Measurements from ENCODE around the gene DENND5B.
"Not testable (repeated sequence)": the region's sequence is repeated elsewhere in the genome, so short reads cannot be mapped to it uniquely, and the experiment has no call there.

The DENND5B gene

DNA sequence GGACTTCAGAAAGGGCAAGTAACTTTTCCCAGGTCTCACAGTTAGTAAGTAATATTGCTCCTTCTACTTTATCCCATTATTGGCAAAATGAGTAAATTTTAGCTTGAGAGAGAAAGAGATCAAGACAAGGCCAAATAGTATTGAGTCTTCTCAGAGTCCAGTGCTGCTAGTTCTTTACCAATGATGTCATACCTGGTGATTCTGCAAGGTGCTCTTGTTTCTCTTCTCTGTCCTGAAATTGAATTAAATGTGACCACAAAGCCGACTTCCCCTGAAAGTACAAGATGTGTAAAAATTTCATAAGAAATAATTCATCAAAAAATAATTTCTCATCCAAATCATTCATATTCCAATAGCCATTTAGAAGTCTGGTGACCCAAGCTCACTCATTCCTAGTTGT, 167.5 kb downstream of the DENND5B start:
- Histone ChIP-seq H3K9me3 (ENCODE audit: control insufficient read depth, low read length) (no peaks in the 10 kb centered on the region), H3K36me3 (ENCODE audit: control insufficient read depth, insufficient read depth, low read length) (no peaks in the 10 kb centered on the region), H3K9ac (ENCODE audit: low read length) (no peak overlapping the region), H3K4me1 (ENCODE audit: control insufficient read depth, insufficient read depth, low read length) (no peaks in the 10 kb centered on the region), H3K4me3 (ENCODE audit: low read length) (no peak overlapping the region), H3K27me3 (ENCODE audit: control insufficient read depth, insufficient read depth, low read length) (no peaks in the 10 kb centered on the region)

DNA sequence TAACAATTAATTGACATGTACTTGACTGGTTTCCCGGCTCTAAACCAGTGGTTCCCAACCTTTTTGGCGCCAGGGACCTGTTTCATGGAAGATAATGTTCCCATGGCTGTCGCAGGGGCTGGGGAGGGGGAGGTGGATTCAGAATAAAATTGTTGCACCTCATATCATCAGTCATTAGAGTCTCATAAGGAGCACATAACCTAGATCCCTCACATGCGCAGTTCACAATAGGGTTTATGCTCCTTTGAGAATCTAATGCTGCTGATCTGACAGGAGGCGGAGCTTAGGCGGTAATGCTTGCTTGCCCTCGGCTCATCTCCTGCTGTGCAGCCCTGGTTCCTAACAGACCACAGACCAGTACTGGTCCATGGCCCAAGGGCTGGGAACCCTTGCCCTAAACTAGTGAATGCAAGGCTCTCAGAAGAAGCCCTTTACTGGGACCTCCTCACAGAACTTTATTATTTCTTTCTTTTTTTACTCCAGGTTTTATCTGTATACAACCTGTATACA, 178.6 kb downstream of the DENND5B start:
- Histone ChIP-seq H3K4me3 (ENCODE audit: low read length) (no peak overlapping the region), H3K9ac (ENCODE audit: low read length) (no peak overlapping the region), H3K27me3 (ENCODE audit: control insufficient read depth, insufficient read depth, low read length) (no peaks in the 10 kb centered on the region), H3K36me3 (ENCODE audit: control insufficient read depth, insufficient read depth, low read length) (no peaks in the 10 kb centered on the region), H3K4me1 (ENCODE audit: control insufficient read depth, insufficient read depth, low read length) (no peaks in the 10 kb centered on the region), H3K9me3 (ENCODE audit: control insufficient read depth, low read length) (no peaks in the 10 kb centered on the region)

DNA sequence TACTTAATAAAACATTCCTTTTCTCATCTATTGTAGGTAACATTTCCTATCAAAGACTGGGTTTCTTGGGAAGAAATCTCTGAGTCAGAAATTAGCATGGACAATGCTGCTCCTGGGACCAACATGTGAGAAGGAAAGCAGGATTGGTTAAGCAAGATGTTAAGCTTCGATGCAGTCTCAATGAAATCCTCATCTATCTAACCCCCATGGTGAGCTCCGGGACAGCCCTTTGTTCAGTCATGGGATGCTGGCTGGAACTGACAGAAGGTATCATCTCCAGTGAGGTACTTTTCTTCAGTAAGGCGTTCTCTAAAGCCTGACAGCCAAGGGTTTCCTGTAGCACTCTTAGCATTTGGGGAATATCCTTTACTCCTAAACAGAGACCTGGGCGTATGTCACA, 182.2 kb downstream of the DENND5B start:
- Histone ChIP-seq H3K4me1 (ENCODE audit: control insufficient read depth, insufficient read depth, low read length) (no peaks in the 10 kb centered on the region), H3K9ac (ENCODE audit: low read length) (no peak overlapping the region), H3K36me3 (ENCODE audit: control insufficient read depth, insufficient read depth, low read length) (no peaks in the 10 kb centered on the region), H3K9me3 (ENCODE audit: control insufficient read depth, low read length) (no peaks in the 10 kb centered on the region), H3K27me3 (ENCODE audit: control insufficient read depth, insufficient read depth, low read length) (no peaks in the 10 kb centered on the region), H3K4me3 (ENCODE audit: low read length) (no peak overlapping the region)

GRCh38 chr12:31407562-31407961, 183.4 kb downstream of the DENND5B start:
- Histone ChIP-seq H3K9ac (ENCODE audit: low read length) (no peak overlapping the region), H3K4me1 (ENCODE audit: control insufficient read depth, insufficient read depth, low read length) (no peaks in the 10 kb centered on the region), H3K27me3 (ENCODE audit: control insufficient read depth, insufficient read depth, low read length) (no peaks in the 10 kb centered on the region), H3K9me3 (ENCODE audit: control insufficient read depth, low read length) (no peaks in the 10 kb centered on the region), H3K4me3 (ENCODE audit: low read length) (no peak overlapping the region), H3K36me3 (ENCODE audit: control insufficient read depth, insufficient read depth, low read length) (no peaks in the 10 kb centered on the region)

GRCh38 chr12:31406345-31406744, 184.6 kb downstream of the DENND5B start:
- no peak overlapping the region for H3K9ac ChIP-seq (ENCODE audit: low read length)
- H3K4me1 ChIP-seq (ENCODE audit: control insufficient read depth, insufficient read depth, low read length), result no peaks in the 10 kb centered on the region
- no peaks in the 10 kb centered on the region for H3K9me3 ChIP-seq (ENCODE audit: control insufficient read depth, low read length)
- no peak overlapping the region for H3K4me3 ChIP-seq (ENCODE audit: low read length)
- H3K27me3 ChIP-seq (ENCODE audit: control insufficient read depth, insufficient read depth, low read length), result no peaks in the 10 kb centered on the region
- no peaks in the 10 kb centered on the region for H3K36me3 ChIP-seq (ENCODE audit: control insufficient read depth, insufficient read depth, low read length)

DNA sequence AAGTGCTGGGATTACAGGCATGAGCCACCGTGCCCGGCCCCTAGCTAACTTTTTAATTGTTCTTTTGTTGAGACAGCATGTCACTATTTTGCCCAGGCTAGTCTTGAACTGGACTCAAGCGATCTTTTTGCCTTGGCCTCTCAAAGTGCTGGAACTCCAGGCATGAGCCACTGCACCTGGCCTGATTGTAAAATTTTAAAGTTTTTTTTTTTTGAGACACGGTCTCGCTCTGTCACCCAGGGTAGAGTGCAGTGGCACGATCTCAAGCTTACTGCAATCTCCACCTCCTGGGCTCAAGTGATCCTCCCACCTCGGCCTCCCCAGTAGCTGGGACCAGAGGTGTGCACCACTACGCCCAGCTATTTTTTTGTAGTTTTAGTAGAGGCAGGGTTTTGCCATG, 185.9 kb downstream of the DENND5B start:
- Histone ChIP-seq H3K36me3 (ENCODE audit: control insufficient read depth, insufficient read depth, low read length) (no peaks in the 10 kb centered on the region), H3K4me1 (ENCODE audit: control insufficient read depth, insufficient read depth, low read length) (no peaks in the 10 kb centered on the region), H3K9ac (ENCODE audit: low read length) (no peak overlapping the region), H3K4me3 (ENCODE audit: low read length) (no peak overlapping the region), H3K9me3 (ENCODE audit: control insufficient read depth, low read length) (no peaks in the 10 kb centered on the region), H3K27me3 (ENCODE audit: control insufficient read depth, insufficient read depth, low read length) (no peaks in the 10 kb centered on the region)

DNA sequence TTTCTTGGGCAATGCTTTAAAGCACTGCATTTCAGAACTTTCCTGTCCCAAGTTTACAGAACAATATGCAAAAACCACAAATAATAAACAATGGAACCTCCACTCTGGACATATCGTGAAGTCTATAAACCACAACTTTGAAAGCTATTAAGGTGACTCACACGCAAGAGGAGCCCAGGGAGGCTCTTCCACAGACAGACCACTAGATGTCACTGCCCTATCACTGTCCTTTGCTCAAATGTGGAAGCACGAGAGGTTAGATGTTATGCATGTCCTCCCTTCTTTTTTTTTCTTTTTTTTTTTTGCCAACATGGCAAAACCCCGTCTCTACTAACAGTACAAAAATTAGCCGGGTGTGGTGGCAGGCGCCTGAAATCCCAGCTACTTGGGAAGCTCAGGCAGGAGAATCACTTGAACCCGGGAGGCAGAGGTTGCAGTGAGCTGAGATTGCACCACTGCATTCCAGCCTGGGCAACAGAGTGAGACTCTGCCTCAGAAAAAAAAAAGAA, 187.8 kb downstream of the DENND5B start:
- not testable (repeated sequence) for H3K4me3 ChIP-seq (ENCODE audit: low read length); H3K36me3 ChIP-seq (ENCODE audit: control insufficient read depth, insufficient read depth, low read length); H3K27me3 ChIP-seq (ENCODE audit: control insufficient read depth, insufficient read depth, low read length); H3K4me1 ChIP-seq (ENCODE audit: control insufficient read depth, insufficient read depth, low read length); H3K9me3 ChIP-seq (ENCODE audit: control insufficient read depth, low read length); H3K9ac ChIP-seq (ENCODE audit: low read length)

- no peaks in the 10 kb centered on the region for H3K36me3 ChIP-seq (ENCODE audit: control insufficient read depth, insufficient read depth, low read length)
- no peak overlapping the region for H3K9ac ChIP-seq (ENCODE audit: low read length)
- H3K4me1 ChIP-seq (ENCODE audit: control insufficient read depth, insufficient read depth, low read length), result no peaks in the 10 kb centered on the region
Observed at GRCh38 chr12:31393004-31393550, 197.9 kb downstream of the DENND5B start.

DNA sequence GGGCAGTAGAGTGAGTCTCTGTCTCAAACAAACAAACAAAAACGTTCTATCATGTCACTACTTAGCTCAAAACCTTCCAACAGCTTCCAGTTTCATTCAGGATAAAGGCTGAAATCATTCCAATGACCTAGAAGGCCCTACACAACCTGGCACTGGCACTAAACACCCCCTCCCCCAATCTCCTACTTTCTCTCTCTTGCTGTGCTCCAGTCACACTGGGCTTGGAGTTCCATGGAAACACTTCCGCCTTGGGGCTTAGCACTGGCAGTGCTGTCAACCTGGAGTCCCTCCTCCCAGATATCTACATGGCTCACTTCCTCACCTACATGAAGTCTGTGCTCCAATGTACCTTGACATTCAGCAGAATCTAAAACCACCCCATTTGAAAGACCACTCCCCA, 199.9 kb downstream of the DENND5B start:
- Histone ChIP-seq H3K36me3 (ENCODE audit: control insufficient read depth, insufficient read depth, low read length) (no peaks in the 10 kb centered on the region), H3K9me3 (ENCODE audit: control insufficient read depth, low read length) (no peaks in the 10 kb centered on the region), H3K9ac (ENCODE audit: low read length) (no peak overlapping the region), H3K4me1 (ENCODE audit: control insufficient read depth, insufficient read depth, low read length) (no peaks in the 10 kb centered on the region), H3K4me3 (ENCODE audit: low read length) (no peak overlapping the region), H3K27me3 (ENCODE audit: control insufficient read depth, insufficient read depth, low read length) (no peaks in the 10 kb centered on the region)

More at GRCh38 chr12:31393004-31393550, 197.9 kb downstream of the DENND5B start:
- Histone ChIP-seq H3K27me3 (ENCODE audit: control insufficient read depth, insufficient read depth, low read length) (no peaks in the 10 kb centered on the region), H3K9me3 (ENCODE audit: control insufficient read depth, low read length) (no peaks in the 10 kb centered on the region), H3K4me3 (ENCODE audit: low read length) (no peak overlapping the region)

DNA sequence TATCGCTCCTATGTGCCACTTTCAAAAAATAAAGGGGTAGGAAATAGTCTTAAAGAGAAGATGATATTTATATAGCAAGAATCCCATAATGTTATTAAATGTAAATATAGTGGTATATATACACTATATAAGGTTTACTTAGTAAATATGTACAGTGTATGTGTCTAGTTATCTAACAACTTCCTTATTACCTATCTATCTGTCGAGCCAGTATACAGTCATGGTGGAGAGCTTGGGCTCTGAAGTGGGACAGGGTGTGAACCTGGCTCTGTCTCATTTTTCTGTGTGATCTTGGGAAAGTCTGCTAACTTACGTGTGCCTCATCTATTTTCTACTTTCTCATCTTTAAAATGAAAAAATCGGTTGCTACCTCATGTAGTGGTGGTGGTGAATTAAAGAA, 202.2 kb downstream of the DENND5B start:
- no peaks in the 10 kb centered on the region for H3K4me1 ChIP-seq (ENCODE audit: control insufficient read depth, insufficient read depth, low read length)
- no peaks in the 10 kb centered on the region for H3K9me3 ChIP-seq (ENCODE audit: control insufficient read depth, low read length)
- H3K9ac ChIP-seq (ENCODE audit: low read length), result no peak overlapping the region
- no peaks in the 10 kb centered on the region for H3K36me3 ChIP-seq (ENCODE audit: control insufficient read depth, insufficient read depth, low read length)
- no peaks in the 10 kb centered on the region for H3K27me3 ChIP-seq (ENCODE audit: control insufficient read depth, insufficient read depth, low read length)
- H3K4me3 ChIP-seq (ENCODE audit: low read length), result no peak overlapping the region

- Histone ChIP-seq H3K27me3 (ENCODE audit: control insufficient read depth, insufficient read depth, low read length) (no peaks in the 10 kb centered on the region), H3K36me3 (ENCODE audit: control insufficient read depth, insufficient read depth, low read length) (no peaks in the 10 kb centered on the region), H3K4me1 (ENCODE audit: control insufficient read depth, insufficient read depth, low read length) (no peaks in the 10 kb centered on the region), H3K9me3 (ENCODE audit: control insufficient read depth, low read length) (no peaks in the 10 kb centered on the region), H3K9ac (ENCODE audit: low read length) (no peak overlapping the region), H3K4me3 (ENCODE audit: low read length) (no peak overlapping the region)
Observed at GRCh38 chr12:31387466-31387865, 203.5 kb downstream of the DENND5B start.

- no peaks in the 10 kb centered on the region for H3K9me3 ChIP-seq (ENCODE audit: control insufficient read depth, low read length)
- H3K36me3 ChIP-seq (ENCODE audit: control insufficient read depth, insufficient read depth, low read length), result no peaks in the 10 kb centered on the region
- H3K9ac ChIP-seq (ENCODE audit: low read length), result no peak overlapping the region
- no peaks in the 10 kb centered on the region for H3K27me3 ChIP-seq (ENCODE audit: control insufficient read depth, insufficient read depth, low read length)
- H3K4me3 ChIP-seq (ENCODE audit: low read length), result no peak overlapping the region
- no peaks in the 10 kb centered on the region for H3K4me1 ChIP-seq (ENCODE audit: control insufficient read depth, insufficient read depth, low read length)
Observed at GRCh38 chr12:31387011-31387410, 203.9 kb downstream of the DENND5B start.

GRCh38 chr12:31386364-31386777, 204.6 kb downstream of the DENND5B start:
- Histone ChIP-seq H3K4me3 (ENCODE audit: low read length) (no peak overlapping the region), H3K27me3 (ENCODE audit: control insufficient read depth, insufficient read depth, low read length) (no peaks in the 10 kb centered on the region), H3K9ac (ENCODE audit: low read length) (no peak overlapping the region), H3K4me1 (ENCODE audit: control insufficient read depth, insufficient read depth, low read length) (no peaks in the 10 kb centered on the region), H3K36me3 (ENCODE audit: control insufficient read depth, insufficient read depth, low read length) (no peaks in the 10 kb centered on the region), H3K9me3 (ENCODE audit: control insufficient read depth, low read length) (no peaks in the 10 kb centered on the region)

All from mucosa of stomach (tissue), 1 donor.